Endothelial cell of umbilical vein (primary cell): ENCODE results near the gene ING1. TPM values are rescaled to one million over a fixed set of nuclear protein-coding genes. Genes with fewer than 3 reads are reported as not detected.

Source experiments
- BruUV-seq: library from RNA; stranded (reverse); fragments of 400-500 nt; replicated peaks from 2 replicates; lab custom pipeline; 2021; lab: Mats Ljungman, UMichigan
- CTCF ChIA-PET: fragments of 300-600, 350-600 bp; sonication (Branson Sonifier 250); formaldehyde crosslinking; loops from one replicate; lab custom pipeline; 2021; ENCODE audit warnings: antibody characterized with exemption, inconsistent platforms; lab: Charles Lee
- POLR2A ChIA-PET: fragments of 300-600, 350-600 bp; sonication (Branson Sonifier 250); formaldehyde crosslinking; loops from one replicate; lab custom pipeline; 2021; ENCODE audit warnings: antibody characterized with exemption, inconsistent platforms; lab: Charles Lee
- DNase-seq: peaks from one replicate; pipeline ENCODE4 v3.0.0-alpha.2; 2011; ENCODE audit warnings: low read depth, low spot score
- FAIRE-seq: peaks from 2 replicates; lab custom pipeline; 2011; peaks lifted over from hg19 to GRCh38; lab: Jason Lieb, UNC
- H2AFZ ChIP-seq: 2 replicates; pipeline ENCODE4 v1.6.0; 2012; ENCODE audit warnings: low read depth, low read length, control low read depth, inconsistent platforms
- H3K27ac ChIP-seq: 2 replicates; pipeline ENCODE4 v1.5.1; 2011; ENCODE audit warnings: low read depth, mild to moderate bottlenecking, control low read depth, low read length, moderate library complexity; ENCODE audit not compliant: insufficient read depth
- H3K27me3 ChIP-seq, 2 experiments: 2 replicates each; pipeline versions ENCODE4 v1.6.0 to v1.6.1; 2011; ENCODE audit warnings: low read length in 2 of 2, mixed read lengths in 1 of 2; ENCODE audit not compliant: control insufficient read depth in 2 of 2, insufficient read depth in 2 of 2
- H3K36me3 ChIP-seq, 2 experiments: 2 replicates in 1 of 2; 3 replicates in 1 of 2; pipeline ENCODE4 v1.5.1; 2011; ENCODE audit warnings: low read length in 2 of 2, mild to moderate bottlenecking in 1 of 2, moderate library complexity in 1 of 2; ENCODE audit not compliant: control insufficient read depth in 2 of 2, insufficient read depth in 2 of 2; ENCODE audit errors: extremely low read depth in 1 of 2
- H3K4me1 ChIP-seq: 3 replicates; pipeline ENCODE4 v1.5.1; 2011; ENCODE audit warnings: mild to moderate bottlenecking, low read length; ENCODE audit not compliant: control insufficient read depth, insufficient read depth; ENCODE audit errors: extremely low read depth
- H3K4me2 ChIP-seq: 2 replicates; pipeline ENCODE4 v1.6.1; 2011; ENCODE audit warnings: low read length, control low read depth, mixed read lengths; ENCODE audit not compliant: insufficient read depth
- H3K4me3 ChIP-seq, 3 experiments: fragments of 200-600 bp in 1 of 3; sonication (generic), shearing (Covaris generic) in 1 of 3; replicated peaks in 1 of 3; 2 replicates each; pipeline ENCODE4 v1.5.1; 2011 to 2016; ENCODE audit warnings: control low read depth in 3 of 3, low read length in 3 of 3, mild to moderate bottlenecking in 2 of 3, inconsistent platforms in 1 of 3, low read depth in 1 of 3, moderate library complexity in 1 of 3; ENCODE audit not compliant: insufficient read depth in 1 of 3
- H3K79me2 ChIP-seq: 2 replicates; pipeline ENCODE4 v1.6.0; 2012; ENCODE audit warnings: low read length, inconsistent platforms; ENCODE audit not compliant: control insufficient read depth, insufficient read depth
- H3K9ac ChIP-seq: replicated peaks from 2 replicates; pipeline ENCODE3; 2011; ENCODE audit warnings: low read length, control low read depth; ENCODE audit not compliant: insufficient read depth; ENCODE audit errors: extremely low read depth
- H3K9me1 ChIP-seq: replicated peaks from 3 replicates; pipeline ENCODE4 v1.6.0; 2011; ENCODE audit warnings: mild to moderate bottlenecking, low read length; ENCODE audit not compliant: control insufficient read depth, insufficient read depth; ENCODE audit errors: extremely low read depth
- H3K9me3 ChIP-seq: replicated peaks from 2 replicates; pipeline ENCODE4 v1.5.1; 2012; ENCODE audit warnings: low read length, inconsistent platforms; ENCODE audit not compliant: control insufficient read depth, insufficient read depth
- H4K20me1 ChIP-seq: replicated peaks from 2 replicates; pipeline ENCODE3; 2011; ENCODE audit warnings: mild to moderate bottlenecking, low read length; ENCODE audit not compliant: control insufficient read depth, insufficient read depth; ENCODE audit errors: extremely low read depth
- CTCF ChIP-seq, 2 donors: IDR thresholded peaks; 1 replicate in 1 of 2; 2 replicates in 1 of 2; pipeline ENCODE4 v1.5.1; 2011; ENCODE audit warnings: low read length in 2 of 2, mild to moderate bottlenecking in 2 of 2, moderate library complexity in 2 of 2, control low read depth in 1 of 2, inconsistent platforms in 1 of 2, low read depth in 1 of 2; ENCODE audit not compliant: insufficient read depth in 1 of 2; ENCODE audit errors: extremely low read depth in 1 of 2
- EZH2 ChIP-seq: IDR thresholded peaks from 2 replicates; pipeline ENCODE4 v1.6.1; 2012; ENCODE audit warnings: borderline replicate concordance, low read depth, mild to moderate bottlenecking, moderate library complexity, low read length, inconsistent platforms; ENCODE audit not compliant: severe bottlenecking
- FOS ChIP-seq: IDR thresholded peaks from 2 replicates; pipeline ENCODE4 v1.6.1; 2011; ENCODE audit warnings: mild to moderate bottlenecking, low read length, moderate library complexity, borderline replicate concordance; ENCODE audit not compliant: insufficient read depth
- GATA2 ChIP-seq: IDR thresholded peaks from 2 replicates; pipeline ENCODE4 v1.7.0; 2011; ENCODE audit warnings: low read depth, mild to moderate bottlenecking, moderate library complexity, mixed read lengths, low read length; ENCODE audit not compliant: insufficient read length, insufficient read depth
- JUN ChIP-seq: IDR thresholded peaks from 2 replicates; pipeline ENCODE4 v1.6.1; 2011; ENCODE audit warnings: borderline replicate concordance, low read depth; ENCODE audit not compliant: insufficient read length, insufficient read depth
- MAX ChIP-seq: IDR thresholded peaks from 2 replicates; pipeline ENCODE4 v1.6.1; 2011; ENCODE audit not compliant: insufficient read depth, insufficient read length
- MYC ChIP-seq: IDR thresholded peaks from one replicate; pipeline ENCODE4 v1.6.1; 2011; ENCODE audit warnings: mild to moderate bottlenecking, low read depth, low read length
- POLR2A ChIP-seq: IDR thresholded peaks from 2 replicates; pipeline ENCODE4 v1.6.1; 2012; ENCODE audit warnings: low read depth, mild to moderate bottlenecking, control low read depth, low read length
- POLR2AphosphoS5 ChIP-seq: IDR thresholded peaks from 2 replicates; pipeline ENCODE4 v1.6.1; 2012; ENCODE audit warnings: low read depth, mild to moderate bottlenecking, control low read depth, low read length, moderate library complexity; ENCODE audit not compliant: insufficient read depth
- dilution Hi-C: fragments of 300-500 bp; cut with MboI; formaldehyde crosslinking; loops from one replicate; pipeline ENCODE4 v1.15.0; 2019; ENCODE audit warnings: low sequenced_read_pairs; ENCODE audit not compliant: extremely low pct_ligation_motif_present
- intact Hi-C: fragments of 100-400 bp; cut with micrococcal nuclease; formaldehyde crosslinking; loops from one replicate; pipeline ENCODE4 v1.10.0; 2022
- polyA plus RNA-seq, 4 experiments: library from polyadenylated mRNA; depleted of rRNA in 3 of 4; stranded (reverse) in 3 of 4; unstranded in 1 of 4; fragments of >200 nt; gene quantifications; 2 replicates each; pipeline versions ENCODE4 v1.2.1 to v1.2.3, GENCODE V29; 2011 to 2012; ENCODE audit warnings: missing spikeins in 1 of 4
- total RNA-seq: library from RNA; stranded (reverse); gene quantifications from 2 replicates; pipeline ENCODE4 v1.2.3, GENCODE V29; 2021

Gene ING1
- total and polyA plus RNA-seq, 2 donors (not counting 3 experiments of a cell fraction or from before 2014, with no cell fraction given) = 10.4 to 10.9 TPM

- peaks cover 44% of the 10 kb centered on the region for H3K79me2 ChIP-seq
- no peaks in the 10 kb centered on the region for H3K9me1 ChIP-seq
- H3K4me1 ChIP-seq = peaks cover 18% of the 10 kb centered on the region
- intact Hi-C loops = loop anchor here (2.0 to 10.0 kb wide), 5 partner anchors 33 to 461 kb away; no protein-coding TSS in a partner anchor
- no peaks in the 10 kb centered on the region for H3K27me3 ChIP-seq
- CTCF ChIA-PET = no interaction called here
- POLR2A ChIA-PET = interaction anchor here (1.2 to 1.5 kb wide), 3 partner anchors 12 to 156 kb away, joined by 7 to 8 read pairs (median 8); no protein-coding TSS in a partner anchor
- TF ChIP-seq GATA2 (no peak), POLR2AphosphoS5 (no peak), MAX (no peak), POLR2A (no peak), FOS (no peak), CTCF (IDR thresholded peaks at IDR 0.05; ENCODE audit: extremely low read depth in 1 of 2, insufficient read depth in 1 of 2, low read depth in 1 of 2, low read length in 2 of 2) (no peak), EZH2 (no peak), JUN (no peak), MYC (no peak)
- peak overlapping the region; percentile 59 for H2AFZ ChIP-seq
- FAIRE-seq (no peak), DNase-seq (peak; percentile 47)
- peak overlapping the region; percentile 72 for H3K4me2 ChIP-seq
- H3K9ac ChIP-seq = peak overlapping the region; percentile 90
- H3K9me3 ChIP-seq = no peaks in the 10 kb centered on the region
- H3K36me3 ChIP-seq = no peaks in the 10 kb centered on the region
- H3K4me3 ChIP-seq = peak overlapping the region; percentile 85 to 91 (median 87)
- H4K20me1 ChIP-seq = no peaks in the 10 kb centered on the region
- H3K27ac ChIP-seq = peak overlapping the region; percentile 68
- dilution Hi-C loops = no loop called here
- no TSS peak for BruUV-seq
Measured at GRCh38 chr13:110713981-110714796, 689 bp downstream of the ING1 start.
